Suprapubic skin (tissue), 4 donors: ENCODE results near the gene DNAH3. TPM values are rescaled to one million over a fixed set of nuclear protein-coding genes. Genes with fewer than 3 reads are reported as not detected.
A peak's percentile ranks its signal among the peaks of the same experiment; 100 is the strongest.

Experiments used
- DNase-seq, 2 donors: peaks; one replicate each; pipeline ENCODE4 v3.0.0-alpha.2; 2019; ENCODE audit warnings: low spot score in 2 of 2
- H3K27ac ChIP-seq: fragments of 200-600 bp; sonication (generic); one replicate; pipeline ENCODE4 v1.5.1; 2019
- H3K27me3 ChIP-seq: fragments of 200-600 bp; sonication (generic); one replicate; pipeline ENCODE4 v1.5.1; 2019
- H3K36me3 ChIP-seq: fragments of 200-600 bp; sonication (generic); one replicate; pipeline ENCODE4 v1.5.1; 2019
- H3K4me1 ChIP-seq: fragments of 200-600 bp; sonication (generic); one replicate; pipeline ENCODE4 v1.5.1; 2019
- H3K4me3 ChIP-seq: fragments of 200-600 bp; sonication (generic); one replicate; pipeline ENCODE4 v1.5.1; 2019; ENCODE audit warnings: mild to moderate bottlenecking
- H3K9me3 ChIP-seq: fragments of 200-600 bp; sonication (generic); one replicate; pipeline ENCODE4 v1.5.1; 2019
- CTCF ChIP-seq, 2 donors: fragments of 200-600 bp in 1 of 2; fragments of 450-650 bp in 1 of 2; sonication (generic) in 1 of 2; IDR thresholded peaks; one replicate each; pipeline ENCODE4 v1.5.1; 2016 to 2019; ENCODE audit warnings: antibody characterized with exemption in 2 of 2, mild to moderate bottlenecking in 1 of 2, moderate library complexity in 1 of 2
- EP300 ChIP-seq: sonication (generic); formaldehyde crosslinking; IDR thresholded peaks from one replicate; pipeline ENCODE4 v1.6.1; 2017; ENCODE audit warnings: antibody characterized with exemption
- POLR2A ChIP-seq, 2 donors: fragments of 450-650 bp; IDR thresholded peaks; one replicate each; pipeline ENCODE4 v1.6.1; 2017; ENCODE audit warnings: antibody characterized with exemption in 2 of 2, mild to moderate bottlenecking in 2 of 2, moderate library complexity in 2 of 2
- POLR2AphosphoS5 ChIP-seq, 3 donors: sonication (generic); formaldehyde crosslinking; IDR thresholded peaks; one replicate each; pipeline ENCODE4 v1.6.1; 2017; ENCODE audit warnings: antibody characterized with exemption in 3 of 3
- WGBS: methylation state at CpG from one replicate; pipeline ENCODE4 v1.1.5; 2018; 5-methylcytosine and 5-hydroxymethylcytosine counted together
- total RNA-seq, 4 donors: library from RNA; depleted of rRNA; stranded (reverse); fragments of >200 nt; gene quantifications; one replicate each; pipeline ENCODE4 v1.1.0, GENCODE V29; 2016

The DNAH3 gene
- total RNA-seq, 4 donors from 2014 or later: 1.0 to 4.0 (median 1.6) TPM

DNA sequence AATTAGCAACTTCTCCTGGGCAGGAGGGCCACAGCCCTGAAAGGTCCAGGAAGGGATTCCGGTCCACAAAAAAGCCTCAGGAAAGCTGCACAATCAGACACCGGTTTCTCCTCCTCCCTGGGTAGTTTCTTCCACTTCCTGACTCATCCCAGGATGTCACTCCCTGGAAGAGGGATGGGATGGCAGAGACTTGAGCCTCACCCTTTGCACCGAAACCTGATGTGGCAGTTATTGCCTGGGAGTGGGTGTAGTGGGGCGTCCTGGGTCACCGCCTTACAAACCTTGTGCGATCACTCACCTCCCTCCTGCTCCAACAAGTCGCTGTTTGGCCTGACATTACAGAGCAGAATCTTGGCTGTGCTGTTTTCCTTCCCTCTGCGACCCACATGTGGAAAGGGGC is 179.2 kb downstream of the DNAH3 start:
- H3K27ac ChIP-seq: peak overlapping the region; percentile 34
- no peaks in the 10 kb centered on the region for H3K9me3 ChIP-seq
- peaks cover 11% of the 10 kb centered on the region for H3K4me1 ChIP-seq
- H3K36me3 ChIP-seq: no peaks in the 10 kb centered on the region
- H3K4me3 ChIP-seq: no peak overlapping the region
- no peaks in the 10 kb centered on the region for H3K27me3 ChIP-seq
- 70% methylated on average over 8 of the region's 8 CpGs for WGBS
- TF ChIP-seq POLR2A (IDR thresholded peaks at IDR 0.05): no peak
- no peak for TF ChIP-seq EP300
- TF ChIP-seq POLR2AphosphoS5 (IDR thresholded peaks at IDR 0.05): no peak
- no peak for DNase-seq

- 52% methylated on average over 5 of the region's 5 CpGs for WGBS
- DNase-seq: no peak
- Histone ChIP-seq H3K4me3 (no peak overlapping the region), H3K4me1 (peaks cover 11% of the 10 kb centered on the region), H3K27ac (no peak overlapping the region), H3K36me3 (no peaks in the 10 kb centered on the region), H3K27me3 (no peaks in the 10 kb centered on the region), H3K9me3 (no peaks in the 10 kb centered on the region)
- TF ChIP-seq POLR2A (IDR thresholded peaks at IDR 0.05) (no peak), EP300 (no peak), POLR2AphosphoS5 (IDR thresholded peaks at IDR 0.05) (no peak), CTCF (IDR thresholded peaks at IDR 0.05) (no peak)
Observed at GRCh38 chr16:20969386-20969785, 181.3 kb downstream of the DNAH3 start.

- Histone ChIP-seq H3K36me3 (no peaks in the 10 kb centered on the region), H3K4me1 (peaks cover 11% of the 10 kb centered on the region), H3K27ac (no peak overlapping the region), H3K27me3 (no peaks in the 10 kb centered on the region), H3K9me3 (no peaks in the 10 kb centered on the region), H3K4me3 (no peak overlapping the region)
- TF ChIP-seq CTCF (IDR thresholded peaks at IDR 0.05) (no peak), EP300 (no peak), POLR2AphosphoS5 (IDR thresholded peaks at IDR 0.05) (no peak), POLR2A (IDR thresholded peaks at IDR 0.05) (no peak)
- 44% methylated on average over 3 of the region's 3 CpGs for WGBS
- DNase-seq: no peak
Observed at GRCh38 chr16:20968765-20969164, 181.9 kb downstream of the DNAH3 start.

DNA sequence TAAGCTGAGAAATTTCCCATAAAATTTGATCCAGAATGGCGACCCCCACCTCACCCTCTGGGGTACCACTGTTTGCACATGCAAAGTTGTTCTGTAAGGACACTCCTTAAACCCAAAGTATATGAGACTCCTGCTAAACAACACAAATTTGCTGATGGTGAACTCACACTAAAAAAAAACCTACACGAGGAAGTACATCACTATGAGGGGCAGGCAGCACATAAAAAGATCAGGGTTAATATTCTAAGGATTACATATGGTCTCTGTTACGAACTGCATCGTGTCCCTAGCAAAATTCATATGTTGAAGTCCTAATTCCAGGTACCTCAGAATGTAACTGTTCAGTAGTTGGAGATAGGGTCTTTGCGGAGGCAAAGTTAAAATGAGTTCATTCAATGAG is 189.7 kb downstream of the DNAH3 start:
- H3K4me3 ChIP-seq: no peak overlapping the region
- H3K27me3 ChIP-seq: no peaks in the 10 kb centered on the region
- TF ChIP-seq POLR2A (IDR thresholded peaks at IDR 0.05) (no peak), POLR2AphosphoS5 (IDR thresholded peaks at IDR 0.05) (no peak), CTCF (IDR thresholded peaks at IDR 0.05) (no peak), EP300 (no peak)
- 70% methylated on average over 5 of the region's 5 CpGs for WGBS
- no peak overlapping the region for H3K27ac ChIP-seq
- H3K9me3 ChIP-seq: no peaks in the 10 kb centered on the region
- H3K4me1 ChIP-seq: no peaks in the 10 kb centered on the region
- DNase-seq: no peak
- H3K36me3 ChIP-seq: no peaks in the 10 kb centered on the region

DNA sequence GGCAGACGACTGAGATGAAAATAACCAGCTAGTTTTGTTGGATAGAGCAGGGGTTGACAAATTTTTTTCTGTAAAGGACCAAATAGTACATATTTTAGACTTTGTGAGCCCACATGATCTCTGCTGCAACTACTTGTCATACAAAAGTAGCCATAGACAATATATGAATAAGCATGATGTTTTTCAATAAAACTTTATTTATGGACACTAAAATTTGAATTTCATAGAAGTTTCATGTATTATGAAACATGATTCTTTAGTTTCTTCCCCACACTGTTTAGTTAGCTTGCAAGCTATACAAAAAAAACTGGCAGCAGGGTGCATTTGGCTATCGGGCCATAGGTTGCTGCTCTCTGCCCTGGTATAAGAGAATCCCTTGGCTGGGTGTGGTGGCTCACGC is 193.5 kb downstream of the DNAH3 start:
- no peaks in the 10 kb centered on the region for H3K36me3 ChIP-seq
- no peaks in the 10 kb centered on the region for H3K9me3 ChIP-seq
- no peak overlapping the region for H3K27ac ChIP-seq
- H3K4me3 ChIP-seq: no peak overlapping the region
- WGBS: 88% methylated on average over 3 of the region's 3 CpGs
- H3K4me1 ChIP-seq: no peaks in the 10 kb centered on the region
- H3K27me3 ChIP-seq: no peaks in the 10 kb centered on the region
- TF ChIP-seq CTCF (IDR thresholded peaks at IDR 0.05) (no peak), EP300 (no peak), POLR2AphosphoS5 (IDR thresholded peaks at IDR 0.05) (no peak), POLR2A (IDR thresholded peaks at IDR 0.05) (no peak)
- DNase-seq: no peak

DNA sequence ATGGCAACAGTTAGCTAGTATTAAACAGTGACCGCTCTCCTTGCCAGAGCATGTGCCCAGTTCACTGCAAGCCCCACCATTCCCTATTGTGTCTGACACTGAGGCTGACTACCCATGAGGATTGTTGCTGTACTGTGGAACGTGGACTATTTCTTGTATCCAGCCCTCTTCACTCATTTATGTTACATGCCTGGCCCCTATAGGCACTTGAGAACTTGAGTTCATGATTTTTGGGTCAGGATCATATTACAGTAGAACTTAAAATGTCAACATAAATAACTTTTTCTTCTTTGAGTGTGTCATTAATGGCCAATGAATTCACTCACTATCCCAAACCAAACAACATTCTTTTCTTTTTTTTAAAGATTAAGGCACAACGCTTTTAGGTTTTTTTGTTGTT is 194.3 kb downstream of the DNAH3 start:
- no peaks in the 10 kb centered on the region for H3K36me3 ChIP-seq
- H3K27me3 ChIP-seq: no peaks in the 10 kb centered on the region
- no peaks in the 10 kb centered on the region for H3K9me3 ChIP-seq
- no peak for DNase-seq
- no peak overlapping the region for H3K4me3 ChIP-seq
- H3K27ac ChIP-seq: no peak overlapping the region
- no peaks in the 10 kb centered on the region for H3K4me1 ChIP-seq
- TF ChIP-seq POLR2AphosphoS5 (IDR thresholded peaks at IDR 0.05): no peak
- TF ChIP-seq CTCF (IDR thresholded peaks at IDR 0.05): no peak
- TF ChIP-seq EP300: no peak
- TF ChIP-seq POLR2A (IDR thresholded peaks at IDR 0.05): no peak
- 68% methylated on average over 3 of the region's 3 CpGs for WGBS
